HG02943 (cell line): ENCODE measurements around the gene FNDC3B.

ENCODE experiments used
- ATAC-seq: cut with Tn5 transposase; IDR thresholded peaks from one replicate; pipeline ENCODE4 v1.9.1; 2021; ENCODE audit warnings: mild to moderate bottlenecking, low read depth, moderate library complexity; ENCODE audit not compliant: unreplicated experiment

The FNDC3B gene

GRCh38 chr3:172371544-172371943 is 332.2 kb downstream of the FNDC3B start:
- ATAC-seq = no peak

GRCh38 chr3:172372895-172373294 is 333.5 kb downstream of the FNDC3B start:
- ATAC-seq = no peak

- no peak for ATAC-seq
Observed at GRCh38 chr3:172373912-172374311, 334.5 kb downstream of the FNDC3B start.

GRCh38 chr3:172375206-172375850 is 335.9 kb downstream of the FNDC3B start:
- no peak for ATAC-seq

GRCh38 chr3:172376402-172376801 is 337.0 kb downstream of the FNDC3B start:
- ATAC-seq = no peak

- ATAC-seq = no peak
Observed at GRCh38 chr3:172376881-172377280, 337.5 kb downstream of the FNDC3B start.

- ATAC-seq = no peak
Observed at GRCh38 chr3:172378439-172378838, 339.1 kb downstream of the FNDC3B start.

GRCh38 chr3:172379372-172379771 is 340.0 kb downstream of the FNDC3B start:
- ATAC-seq = no peak

- ATAC-seq = no peak
Observed at GRCh38 chr3:172380632-172381031, 341.3 kb downstream of the FNDC3B start.

GRCh38 chr3:172383306-172383796 is 344.0 kb downstream of the FNDC3B start:
- no peak for ATAC-seq

- no peak for ATAC-seq
Observed at GRCh38 chr3:172384836-172385235, 345.5 kb downstream of the FNDC3B start.

- no peak for ATAC-seq
Observed at GRCh38 chr3:172387728-172388127, 348.4 kb downstream of the FNDC3B start.

- no peak for ATAC-seq
Observed at GRCh38 chr3:172388412-172389078, 349.2 kb downstream of the FNDC3B start.

GRCh38 chr3:172390792-172391191 is 351.4 kb downstream of the FNDC3B start:
- no peak for ATAC-seq

- ATAC-seq = no peak
Observed at GRCh38 chr3:172391592-172392302, 352.4 kb downstream of the FNDC3B start.

- no peak for ATAC-seq
Observed at GRCh38 chr3:172394692-172395091, 355.3 kb downstream of the FNDC3B start.

- no peak for ATAC-seq
Observed at GRCh38 chr3:172396400-172396799, 357.0 kb downstream of the FNDC3B start.

GRCh38 chr3:172397716-172398405 is 358.5 kb downstream of the FNDC3B start:
- no peak for ATAC-seq

GRCh38 chr3:172398484-172398883 is 359.1 kb downstream of the FNDC3B start:
- ATAC-seq = no peak

- ATAC-seq = no peak
Observed at GRCh38 chr3:172402090-172402489, 362.7 kb downstream of the FNDC3B start.
